Cardiac muscle cell (in vitro differentiated cells and primary cell): ENCODE data around the gene USP24. TPM values are rescaled to one million over a fixed set of nuclear protein-coding genes. Genes with fewer than 3 reads are reported as not detected.

Experiments used
- DNase-seq, 2 donors: peaks; one replicate each; pipeline versions ENCODE4 v3.0.0 to v3.0.0-alpha.2; 2010 to 2017; ENCODE audit warnings: low read depth in 1 of 2, low spot score in 1 of 2
- H3K27ac ChIP-seq: fragments of 200-600 bp; sonication (generic); 2 replicates; pipeline ENCODE4 v1.5.1; 2016
- H3K27me3 ChIP-seq: fragments of 200-600 bp; sonication (generic); 2 replicates; pipeline ENCODE4 v1.6.0; 2016; ENCODE audit warnings: control low read depth
- H3K36me3 ChIP-seq: fragments of 200-600 bp; sonication (generic); 2 replicates; pipeline ENCODE4 v1.5.1; 2016; ENCODE audit warnings: control low read depth
- H3K4me1 ChIP-seq: fragments of 200-600 bp; sonication (generic); 2 replicates; pipeline ENCODE4 v1.8.1; 2017; ENCODE audit warnings: low read depth, mild to moderate bottlenecking, mixed run types
- H3K4me3 ChIP-seq: fragments of 200-600 bp; sonication (generic); 2 replicates; pipeline ENCODE4 v1.5.1; 2016; ENCODE audit warnings: mild to moderate bottlenecking
- H3K9me3 ChIP-seq: fragments of 200-600 bp; sonication (generic); 2 replicates; pipeline ENCODE4 v1.5.1; 2017; ENCODE audit warnings: low read depth, mild to moderate bottlenecking, control low read depth
- CTCF ChIP-seq: IDR thresholded peaks from 2 replicates; pipeline ENCODE4 v1.5.1; 2012; ENCODE audit warnings: low read depth, mild to moderate bottlenecking, low read length
- polyA plus RNA-seq: library from polyadenylated mRNA; unstranded; fragments of >200 nt; fragmentation: Nextera tagmentation; extraction: Ambion mirVana; gene quantifications from 2 replicates; pipeline ENCODE4 v1.2.1, GENCODE V29; 2016
- total RNA-seq: library from RNA; depleted of rRNA; stranded (reverse); fragments of >200 nt; gene quantifications from 2 replicates; pipeline ENCODE4 v1.2.3, GENCODE V29; 2016

Gene USP24
- total and polyA plus RNA-seq, 2 experiments from 2014 or later, result 8.0 to 34.9 TPM

GRCh38 chr1:55131801-55132200 lies 83.4 kb downstream of the USP24 start:
- no peaks in the 10 kb centered on the region for H3K9me3 ChIP-seq
- no peaks in the 10 kb centered on the region for H3K4me1 ChIP-seq
- H3K4me3 ChIP-seq, result no peak overlapping the region
- no peaks in the 10 kb centered on the region for H3K27me3 ChIP-seq
- H3K27ac ChIP-seq, result no peak overlapping the region
- peaks cover 80% of the 10 kb centered on the region for H3K36me3 ChIP-seq
- no peak for TF ChIP-seq CTCF
- DNase-seq, result no peak

GRCh38 chr1:55131218-55131617 lies 83.9 kb downstream of the USP24 start:
- H3K4me1 ChIP-seq, result no peaks in the 10 kb centered on the region
- H3K4me3 ChIP-seq, result no peak overlapping the region
- H3K36me3 ChIP-seq, result peaks cover 74% of the 10 kb centered on the region
- TF ChIP-seq CTCF, result no peak
- no peak for DNase-seq
- no peak overlapping the region for H3K27ac ChIP-seq
- H3K9me3 ChIP-seq, result no peaks in the 10 kb centered on the region
- no peaks in the 10 kb centered on the region for H3K27me3 ChIP-seq

DNA sequence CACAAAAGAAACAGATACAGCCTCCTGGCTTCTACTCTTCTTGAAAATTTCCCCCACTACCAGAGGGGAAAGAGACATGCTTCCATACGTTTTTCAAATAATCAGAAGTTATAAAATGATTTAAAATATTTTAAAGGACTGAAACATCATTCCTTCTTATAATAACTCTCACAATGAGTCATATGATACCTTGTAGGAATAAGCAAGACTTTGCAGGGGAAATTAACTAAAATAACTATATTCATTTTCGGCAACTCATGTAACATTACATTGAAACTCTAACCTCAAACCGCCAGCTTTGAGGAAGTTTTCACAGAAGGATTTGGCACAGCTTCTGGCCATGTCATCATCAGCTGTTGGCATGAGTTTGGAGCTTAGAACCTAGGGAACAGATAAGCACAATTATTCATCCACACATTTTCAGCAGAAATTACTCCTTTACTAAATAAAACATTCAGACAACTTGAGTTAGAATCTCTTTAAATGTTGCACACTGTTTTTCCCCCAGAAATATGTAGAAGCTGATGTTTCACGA lies 85.9 kb downstream of the USP24 start:
- Histone ChIP-seq H3K27ac (no peak overlapping the region), H3K4me3 (no peak overlapping the region), H3K27me3 (no peaks in the 10 kb centered on the region), H3K9me3 (no peaks in the 10 kb centered on the region), H3K4me1 (no peaks in the 10 kb centered on the region), H3K36me3 (peaks cover 71% of the 10 kb centered on the region)
- TF ChIP-seq CTCF, result no peak
- peak in 1 of 2 donors; percentile 94 for DNase-seq

DNA sequence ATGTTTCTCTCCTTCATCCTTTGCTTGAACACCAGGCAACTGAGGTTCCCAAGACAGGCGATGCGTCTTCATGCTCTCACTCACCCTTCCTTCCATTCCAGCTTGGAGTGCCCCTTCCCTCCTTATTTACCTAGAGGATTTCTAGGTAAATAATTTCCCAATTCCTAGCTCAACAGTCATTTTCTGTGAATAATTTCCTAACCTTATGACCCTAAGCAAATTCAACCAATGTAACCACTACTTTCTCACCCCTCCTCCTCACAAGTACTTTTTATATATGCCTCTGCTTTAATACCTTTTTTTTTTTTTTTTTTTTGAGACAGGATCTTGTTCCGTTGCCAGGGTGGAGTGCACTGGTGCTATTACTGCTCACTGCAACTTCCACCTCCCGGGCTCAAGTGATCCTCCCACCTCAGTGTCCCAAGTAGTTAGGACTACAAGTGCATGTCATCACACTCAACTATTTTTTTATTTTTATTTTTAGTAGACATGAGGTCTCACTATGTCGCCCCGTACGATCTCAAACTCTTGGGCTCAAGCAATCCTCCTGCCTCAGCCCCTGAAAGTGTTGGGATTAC lies 86.7 kb downstream of the USP24 start:
- Histone ChIP-seq H3K9me3 (no peaks in the 10 kb centered on the region), H3K4me1 (no peaks in the 10 kb centered on the region), H3K36me3 (peaks cover 71% of the 10 kb centered on the region), H3K4me3 (no peak overlapping the region), H3K27me3 (no peaks in the 10 kb centered on the region), H3K27ac (no peak overlapping the region)
- TF ChIP-seq CTCF, result no peak
- no peak for DNase-seq

- H3K9me3 ChIP-seq, result no peaks in the 10 kb centered on the region
- TF ChIP-seq CTCF, result no peak
- peak in 1 of 2 donors; percentile 10 for DNase-seq
- H3K27me3 ChIP-seq, result no peaks in the 10 kb centered on the region
- no peak overlapping the region for H3K27ac ChIP-seq
- H3K4me3 ChIP-seq, result no peak overlapping the region
- H3K36me3 ChIP-seq, result peaks cover 71% of the 10 kb centered on the region
- H3K4me1 ChIP-seq, result no peaks in the 10 kb centered on the region
These were observed 87.3 kb downstream of the USP24 start for GRCh38 chr1:55127827-55128343.
